Measurements from ENCODE around the gene METTL23. TPM values are rescaled to one million over a fixed set of nuclear protein-coding genes. Genes with fewer than 3 reads are reported as not detected.
A peak's percentile ranks its signal among the peaks of the same experiment; 100 is the strongest.

Gene METTL23
- total and polyA plus RNA-seq, 12 donors, result 18.0 to 41.8 (median 24.7) TPM

GRCh38 chr17:76781056-76781982 is 54.7 kb downstream of the METTL23 start:
- no peak for DNase-seq
- no peak for TF ChIP-seq CTCF (IDR thresholded peaks at IDR 0.05)
- H3K4me3 ChIP-seq, result no peak overlapping the region
- no peaks in the 10 kb centered on the region for H3K4me1 ChIP-seq
- 81 to 84% methylated on average over 12 of the region's 12 CpGs for WGBS, 2 donors
- peak in 2 of 8 donors; percentile 20 to 64 for ATAC-seq
- no peak overlapping the region for H3K27ac ChIP-seq
- H3K9me3 ChIP-seq, result no peaks in the 10 kb centered on the region
- intact Hi-C loops (cut with DNase I), result no loop called here
- H3K36me3 ChIP-seq, result peaks cover 0 to 99% (median 40%) of the 10 kb centered on the region in 9 donors
- H3K27me3 ChIP-seq, result no peaks in the 10 kb centered on the region

- no peak overlapping the region for H3K27ac ChIP-seq
- intact Hi-C loops (cut with DNase I), result no loop called here
- DNase-seq, result no peak
- H3K4me1 ChIP-seq, result no peaks in the 10 kb centered on the region
- no peak for TF ChIP-seq CTCF (IDR thresholded peaks at IDR 0.05)
- ATAC-seq, result no peak
- H3K36me3 ChIP-seq, result peaks cover 0 to 86% (median 28%) of the 10 kb centered on the region in 9 donors
- WGBS, 2 donors, result 78 to 81% methylated on average over 5 of the region's 5 CpGs
- no peak overlapping the region for H3K4me3 ChIP-seq
- no peaks in the 10 kb centered on the region for H3K9me3 ChIP-seq
- no peaks in the 10 kb centered on the region for H3K27me3 ChIP-seq
Measured at GRCh38 chr17:76783146-76783545, 56.5 kb downstream of the METTL23 start.

Small RNA genes within 50 kb of the gene (microRNA-seq; reads per million reads assigned to microRNA genes)
- gene MIR636, result 0.51 to 0.60 reads per million in 2 donors

Other genes starting within 250 kb of the METTL23 start
- gene RHBDF2, start 225.4 kb upstream of the METTL23 start, total RNA-seq, result 10 to 100 TPM in 4 of 10 donors, 1 to 10 TPM in 6; 6.5 to 33.1 (median 7.7) TPM
- gene RHBDF2, start 225.4 kb upstream of the METTL23 start, polyA plus RNA-seq, result 10 to 100 TPM; 13.5 to 27.0 TPM
- gene CYGB, start 189.1 kb upstream of the METTL23 start, total RNA-seq, result 10 to 100 TPM in 9 of 10 donors, 1 to 10 TPM in 1; 9.3 to 50.5 (median 17.9) TPM
- 10 to 100 TPM; 36.0 to 57.7 TPM for gene CYGB, start 189.1 kb upstream of the METTL23 start, polyA plus RNA-seq
- gene PRCD, start 186.8 kb upstream of the METTL23 start, total RNA-seq, result 1 to 10 TPM; 1.5 to 5.4 (median 2.4) TPM
- gene PRCD, start 186.8 kb upstream of the METTL23 start, polyA plus RNA-seq, result 10 to 100 TPM in 1 of 2 donors, 1 to 10 TPM in 1; 3.7 to 17.3 TPM
- 1 to 10 TPM; 3.7 to 8.4 (median 6.1) TPM for gene ST6GALNAC2, start 141.0 kb upstream of the METTL23 start, total RNA-seq
- gene ST6GALNAC2, start 141.0 kb upstream of the METTL23 start, polyA plus RNA-seq, result 1 to 10 TPM; 1.5 to 4.5 TPM
- 1 to 10 TPM; 1.9 to 6.4 (median 3.3) TPM for gene ST6GALNAC1, start 83.1 kb upstream of the METTL23 start, total RNA-seq
- 1 to 10 TPM; 3.4 to 7.3 TPM for gene ST6GALNAC1, start 83.1 kb upstream of the METTL23 start, polyA plus RNA-seq
- gene MXRA7, start 15.9 kb upstream of the METTL23 start, total RNA-seq, result 100 to 1,000 TPM; 298 to 586 (median 488) TPM
- 100 to 1,000 TPM; 121 to 199 TPM for gene MXRA7, start 15.9 kb upstream of the METTL23 start, polyA plus RNA-seq
- 10 to 100 TPM; 34.6 to 79.3 (median 43.2) TPM for gene JMJD6, start 233 bp upstream of the METTL23 start, total RNA-seq
- 10 to 100 TPM; 36.1 to 56.5 TPM for gene JMJD6, start 233 bp upstream of the METTL23 start, polyA plus RNA-seq
- 100 to 1,000 TPM in 1 of 10 donors, 10 to 100 TPM in 9; 58.8 to 103 (median 76.3) TPM for gene SRSF2, start 10.5 kb downstream of the METTL23 start, total RNA-seq
- gene SRSF2, start 10.5 kb downstream of the METTL23 start, polyA plus RNA-seq, result 100 to 1,000 TPM in 1 of 2 donors, 10 to 100 TPM in 1; 93.4 to 109 TPM
- 10 to 100 TPM; 25.1 to 34.4 (median 29.6) TPM for gene MFSD11, start 11.3 kb downstream of the METTL23 start, total RNA-seq
- 10 to 100 TPM in 1 of 2 donors, 1 to 10 TPM in 1; 9.2 to 23.2 TPM for gene MFSD11, start 11.3 kb downstream of the METTL23 start, polyA plus RNA-seq
- under 1 TPM in 2 of 10 donors, not detected in 8; 0.10 to 0.15 TPM for gene MGAT5B, start 141.6 kb downstream of the METTL23 start, total RNA-seq
- gene MGAT5B, start 141.6 kb downstream of the METTL23 start, polyA plus RNA-seq, result under 1 TPM; 0.09 to 0.29 TPM